Purkinje cell (primary cell): ENCODE measurements around the gene PDHA2. TPM values are rescaled to one million over a fixed set of nuclear protein-coding genes. Genes with fewer than 3 reads are reported as not detected.

Source experiments
- polyA plus RNA-seq: library from polyadenylated mRNA; unstranded; fragments of >200 nt; fragmentation: Nextera tagmentation; gene quantifications from 2 replicates; pipeline ENCODE4 v1.2.1, GENCODE V29; 2014

Gene PDHA2
- not detected in 2 replicates for polyA plus RNA-seq

GRCh38 chr4:95839891-95840290 lies at the start of gene PDHA2:
Gene PDHA2, plus strand, starts transcription at chr4:95840093. Its CDS starts 58 bp downstream, at chr4:95840151.

